ENCODE data around the gene TSHZ2. TPM values are rescaled to one million over a fixed set of nuclear protein-coding genes. Genes with fewer than 3 reads are reported as not detected.

The TSHZ2 gene, protein sequence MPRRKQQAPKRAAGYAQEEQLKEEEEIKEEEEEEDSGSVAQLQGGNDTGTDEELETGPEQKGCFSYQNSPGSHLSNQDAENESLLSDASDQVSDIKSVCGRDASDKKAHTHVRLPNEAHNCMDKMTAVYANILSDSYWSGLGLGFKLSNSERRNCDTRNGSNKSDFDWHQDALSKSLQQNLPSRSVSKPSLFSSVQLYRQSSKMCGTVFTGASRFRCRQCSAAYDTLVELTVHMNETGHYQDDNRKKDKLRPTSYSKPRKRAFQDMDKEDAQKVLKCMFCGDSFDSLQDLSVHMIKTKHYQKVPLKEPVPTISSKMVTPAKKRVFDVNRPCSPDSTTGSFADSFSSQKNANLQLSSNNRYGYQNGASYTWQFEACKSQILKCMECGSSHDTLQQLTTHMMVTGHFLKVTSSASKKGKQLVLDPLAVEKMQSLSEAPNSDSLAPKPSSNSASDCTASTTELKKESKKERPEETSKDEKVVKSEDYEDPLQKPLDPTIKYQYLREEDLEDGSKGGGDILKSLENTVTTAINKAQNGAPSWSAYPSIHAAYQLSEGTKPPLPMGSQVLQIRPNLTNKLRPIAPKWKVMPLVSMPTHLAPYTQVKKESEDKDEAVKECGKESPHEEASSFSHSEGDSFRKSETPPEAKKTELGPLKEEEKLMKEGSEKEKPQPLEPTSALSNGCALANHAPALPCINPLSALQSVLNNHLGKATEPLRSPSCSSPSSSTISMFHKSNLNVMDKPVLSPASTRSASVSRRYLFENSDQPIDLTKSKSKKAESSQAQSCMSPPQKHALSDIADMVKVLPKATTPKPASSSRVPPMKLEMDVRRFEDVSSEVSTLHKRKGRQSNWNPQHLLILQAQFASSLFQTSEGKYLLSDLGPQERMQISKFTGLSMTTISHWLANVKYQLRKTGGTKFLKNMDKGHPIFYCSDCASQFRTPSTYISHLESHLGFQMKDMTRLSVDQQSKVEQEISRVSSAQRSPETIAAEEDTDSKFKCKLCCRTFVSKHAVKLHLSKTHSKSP (N-terminal part only)
- under 0.01 and 15.3 TPM in 2 replicates for total RNA-seq (ENCODE audit: low replicate concordance)

DNA sequence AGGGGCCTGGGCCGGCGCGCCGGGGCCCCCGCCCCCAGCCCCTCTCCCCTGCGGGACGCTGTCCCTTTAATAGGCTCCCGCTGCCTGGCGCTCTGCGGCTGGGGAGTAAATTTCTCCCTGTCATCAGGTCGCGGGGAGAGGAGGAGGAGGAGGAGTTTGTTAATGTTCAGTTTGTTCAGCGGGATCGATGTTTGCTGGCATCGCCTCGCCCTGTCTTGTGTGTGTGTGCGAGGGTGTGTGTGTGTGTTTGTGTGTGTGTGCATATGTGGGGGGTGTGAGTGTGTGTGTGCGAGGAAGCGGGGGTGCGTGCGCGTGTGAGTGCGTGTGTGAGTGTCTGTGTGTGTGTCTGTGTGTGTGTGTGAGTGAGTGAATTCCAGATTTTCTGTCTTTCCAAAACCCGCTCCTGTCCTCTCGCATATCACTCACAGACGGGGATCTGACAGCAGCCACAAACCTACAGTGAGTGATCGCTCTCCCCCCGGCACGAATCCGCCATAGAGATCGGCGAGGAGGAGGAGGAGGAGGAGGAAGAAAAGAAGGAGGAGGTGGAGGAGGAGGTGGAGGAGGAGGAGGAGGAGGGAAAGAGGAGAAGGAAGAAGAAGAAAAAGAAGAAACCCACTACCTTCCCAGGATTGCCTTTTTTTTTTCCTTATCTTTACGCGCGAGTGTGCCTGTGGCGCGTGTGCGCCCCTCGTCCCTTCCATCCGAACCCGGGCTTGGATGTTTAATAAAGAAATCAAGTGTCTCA is at the start of gene TSHZ2:
Gene TSHZ2 (plus strand): TSS at position 169 of the 748 bp plus-strand sequence. CDS start 936 bp downstream, outside the sequence.

